GM04504 (cell line): Measurements from ENCODE around the gene SLC25A11.

Experiments used
- DNase-seq: peaks from one replicate; pipeline ENCODE4 v3.0.0-alpha.2; 2012; ENCODE audit warnings: low read depth

SLC25A11 gene

DNA sequence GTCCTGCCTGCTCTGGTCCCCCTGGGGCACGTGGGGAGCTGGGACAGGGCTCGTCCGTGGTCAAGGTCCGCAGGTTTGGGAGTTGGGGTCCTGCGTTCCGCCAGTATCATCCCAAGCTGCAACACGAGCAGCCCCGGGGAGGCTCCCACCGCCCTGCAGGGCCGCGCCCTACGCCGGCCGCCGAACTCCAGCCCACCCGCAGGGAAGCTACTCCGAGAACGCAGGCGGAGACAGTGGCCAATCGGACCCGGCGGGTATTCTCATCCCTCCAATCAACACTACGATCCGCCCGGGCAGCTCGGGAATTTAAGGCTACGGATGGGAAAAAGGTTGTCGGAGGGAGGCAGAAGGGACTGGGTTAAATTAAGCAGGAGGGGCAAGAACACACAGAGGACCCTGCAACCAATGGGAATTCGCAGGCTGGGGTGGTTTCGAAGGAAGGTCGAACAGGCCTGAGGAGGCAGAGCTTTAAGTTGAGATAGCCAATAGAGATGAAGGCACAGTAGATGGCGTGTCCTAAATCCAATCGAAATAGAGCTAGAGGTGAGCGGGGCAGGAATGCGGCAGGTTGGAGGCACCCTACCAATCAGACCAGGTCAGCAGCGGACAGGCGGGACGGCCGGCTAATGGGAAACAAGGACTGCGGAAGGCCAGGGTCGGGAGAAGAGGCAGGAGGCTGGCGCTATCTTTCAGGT lies 27.1 kb upstream of the SLC25A11 start:
- DNase-seq = peak; percentile 100

DNA sequence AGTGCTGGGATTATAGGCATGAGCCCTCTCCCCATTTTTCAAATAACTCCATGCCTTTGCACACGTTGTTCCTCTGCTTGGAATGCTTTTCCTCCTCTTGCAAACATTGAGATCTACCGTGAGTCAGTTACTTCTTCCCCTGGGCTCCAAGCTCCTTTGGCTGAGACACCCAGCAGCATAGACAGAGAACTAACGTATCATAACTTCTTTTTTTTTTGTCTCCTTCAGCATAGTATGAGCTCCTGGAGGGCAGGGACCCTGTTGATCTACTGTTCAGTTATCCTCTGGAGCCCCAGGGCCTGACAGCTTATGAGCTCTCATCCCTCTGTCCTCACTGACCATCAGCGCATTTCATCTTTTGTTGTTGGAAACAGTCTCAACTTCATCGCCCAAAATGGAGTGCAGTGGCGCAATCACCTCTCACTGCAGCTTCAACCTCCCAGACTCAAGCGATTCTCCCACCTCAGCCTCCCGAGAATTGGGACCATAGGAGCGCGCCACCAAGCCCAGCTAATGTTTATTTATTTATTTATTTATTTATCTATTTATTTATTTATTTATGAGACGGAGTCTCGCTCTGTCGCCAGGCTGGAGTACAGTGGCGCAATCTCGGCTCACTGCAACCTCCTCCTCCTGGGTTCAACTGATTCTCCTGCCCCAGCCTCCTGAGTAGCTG lies 25.6 kb upstream of the SLC25A11 start:
- no peak for DNase-seq

DNA sequence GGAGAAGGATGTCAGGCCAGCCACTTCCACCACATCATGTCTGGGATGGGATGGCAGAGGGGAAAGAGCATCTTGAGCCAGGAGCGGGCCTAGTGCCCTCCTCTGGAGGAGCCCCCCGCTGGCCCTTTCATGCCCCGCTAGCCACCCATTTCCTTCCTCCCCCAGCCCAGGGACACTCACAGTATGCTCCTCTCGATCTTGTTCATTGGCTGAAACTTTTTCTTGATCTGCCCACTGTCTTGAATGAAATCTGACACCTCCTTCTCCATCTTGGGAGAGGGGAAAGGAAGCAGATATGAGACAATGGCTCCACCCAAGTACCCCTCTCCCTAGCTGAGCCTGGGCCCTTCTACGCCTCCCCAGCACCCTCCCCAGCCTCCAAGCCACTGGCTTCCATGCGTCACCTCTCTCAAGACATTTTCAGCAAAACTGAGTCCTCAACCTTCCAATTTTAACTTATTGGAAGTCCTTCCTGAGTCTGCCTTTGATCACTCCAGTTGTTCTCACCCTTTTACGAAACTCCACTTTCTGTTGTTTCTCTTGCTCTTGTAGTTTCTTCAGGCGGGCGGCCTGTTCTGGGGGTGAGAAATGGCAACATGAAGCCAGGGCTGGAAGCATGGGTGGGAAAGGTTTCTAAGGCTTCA lies 20.6 kb upstream of the SLC25A11 start:
- no peak for DNase-seq

DNA sequence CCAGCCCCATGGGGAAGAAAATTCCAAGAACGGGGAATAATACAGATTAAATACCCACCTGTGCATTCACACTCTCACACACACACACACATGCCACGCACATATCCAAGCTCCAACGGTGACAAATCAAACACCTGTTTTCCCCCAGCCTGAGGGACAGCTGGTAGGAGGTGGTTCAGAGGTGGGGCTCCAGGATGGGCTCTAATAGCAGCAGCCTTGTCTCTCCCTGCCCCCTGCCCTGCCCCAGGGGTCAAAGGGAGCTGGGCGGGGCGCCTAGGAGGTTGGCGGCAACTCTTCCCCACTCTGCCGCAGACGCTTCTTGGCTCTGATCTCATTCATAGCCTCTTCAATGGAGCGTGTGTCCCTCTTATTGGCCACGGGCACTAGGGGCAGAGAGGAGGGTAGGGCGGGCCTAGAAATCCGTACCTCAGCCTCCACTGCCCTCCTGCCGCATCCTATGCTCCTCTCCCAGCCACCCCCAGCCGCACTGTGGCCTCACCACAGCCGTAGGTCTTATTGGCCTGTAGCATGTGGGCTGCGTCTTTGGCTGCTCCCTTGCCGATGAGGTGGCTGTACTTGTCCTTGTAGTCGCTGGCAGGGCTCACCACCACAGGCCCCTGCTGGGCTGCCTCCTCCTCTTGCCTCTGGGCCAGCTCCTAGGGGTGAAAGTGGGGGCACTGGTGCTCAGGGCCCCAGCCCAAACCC lies 19.6 kb upstream of the SLC25A11 start:
- no peak for DNase-seq

DNA sequence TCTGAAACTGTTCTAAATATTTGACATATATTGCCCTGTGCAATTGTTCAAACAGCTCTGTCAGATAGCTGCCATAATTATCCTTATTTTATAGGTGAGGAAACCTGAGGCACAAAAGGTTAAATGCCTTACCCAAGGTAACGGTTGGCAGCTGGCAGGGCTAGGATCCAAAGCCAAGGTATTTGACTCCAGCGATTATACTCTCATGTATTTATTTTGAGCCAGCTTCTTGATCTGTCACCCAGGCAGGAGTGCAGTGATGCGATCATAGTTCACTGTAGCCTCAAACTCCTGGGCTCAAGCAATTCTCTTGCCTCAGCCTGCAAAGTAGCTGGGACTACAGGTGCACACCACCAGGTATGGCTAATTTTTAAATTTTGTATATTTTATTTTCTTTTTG lies 18.3 kb upstream of the SLC25A11 start:
- DNase-seq = no peak

DNA sequence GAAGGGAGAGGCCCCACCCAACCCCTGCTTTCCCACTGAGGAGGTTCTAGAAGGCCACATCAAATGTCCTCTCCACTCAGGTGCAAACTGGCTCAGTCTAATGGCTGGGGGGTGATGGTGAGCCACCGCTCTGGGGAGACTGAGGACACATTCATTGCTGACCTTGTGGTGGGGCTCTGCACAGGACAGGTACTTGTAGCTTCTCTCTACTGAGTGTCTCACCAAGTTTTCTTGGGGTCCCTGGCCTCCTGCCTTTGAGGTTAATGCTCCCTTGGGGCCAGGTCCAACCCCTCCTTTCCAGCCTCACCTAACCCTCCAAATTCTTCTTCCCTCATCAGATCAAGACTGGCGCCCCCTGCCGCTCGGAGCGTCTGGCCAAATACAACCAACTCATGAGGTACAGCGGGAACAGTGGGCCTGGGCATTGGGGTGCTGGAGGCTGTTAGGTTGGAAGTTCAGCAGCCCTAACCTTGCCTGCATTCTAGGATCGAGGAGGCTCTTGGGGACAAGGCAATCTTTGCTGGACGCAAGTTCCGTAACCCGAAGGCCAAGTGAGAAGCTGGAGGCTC lies 16.7 kb upstream of the SLC25A11 start:
- DNase-seq = no peak

DNA sequence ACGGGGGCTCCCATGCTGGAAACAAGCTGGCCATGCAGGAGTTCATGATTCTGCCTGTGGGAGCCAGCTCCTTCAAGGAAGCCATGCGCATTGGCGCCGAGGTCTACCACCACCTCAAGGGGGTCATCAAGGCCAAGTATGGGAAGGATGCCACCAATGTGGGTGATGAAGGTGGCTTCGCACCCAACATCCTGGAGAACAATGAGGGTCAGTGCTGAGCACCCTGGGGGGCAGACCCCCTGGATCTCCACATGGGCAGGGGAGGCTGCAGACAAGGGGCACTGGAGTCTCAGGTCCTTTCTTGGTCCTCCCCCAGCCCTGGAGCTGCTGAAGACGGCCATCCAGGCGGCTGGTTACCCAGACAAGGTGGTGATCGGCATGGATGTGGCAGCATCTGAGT lies 15.2 kb upstream of the SLC25A11 start:
- DNase-seq = no peak

DNA sequence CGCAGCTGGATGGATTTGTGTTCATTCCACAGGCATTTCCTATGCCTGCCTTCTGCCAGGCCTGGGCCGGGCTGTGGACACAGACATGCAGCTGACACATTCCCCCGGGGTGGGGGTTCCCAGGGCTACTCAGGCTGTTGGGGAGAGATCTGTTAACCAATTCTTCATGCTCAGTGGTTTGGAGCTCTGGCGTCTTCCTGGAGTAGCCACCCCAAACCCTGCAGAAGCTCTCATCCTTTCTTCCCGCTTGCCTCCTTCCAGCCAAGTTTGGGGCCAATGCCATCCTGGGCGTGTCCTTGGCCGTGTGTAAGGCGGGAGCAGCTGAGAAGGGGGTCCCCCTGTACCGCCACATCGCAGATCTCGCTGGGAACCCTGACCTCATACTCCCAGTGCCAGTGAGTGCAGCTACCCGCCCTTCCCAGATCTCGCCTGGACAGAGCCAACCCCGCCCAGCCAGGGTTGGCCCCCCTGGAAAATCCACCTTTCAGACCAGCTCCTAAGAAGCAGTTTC lies 13.7 kb upstream of the SLC25A11 start:
- DNase-seq = no peak

DNA sequence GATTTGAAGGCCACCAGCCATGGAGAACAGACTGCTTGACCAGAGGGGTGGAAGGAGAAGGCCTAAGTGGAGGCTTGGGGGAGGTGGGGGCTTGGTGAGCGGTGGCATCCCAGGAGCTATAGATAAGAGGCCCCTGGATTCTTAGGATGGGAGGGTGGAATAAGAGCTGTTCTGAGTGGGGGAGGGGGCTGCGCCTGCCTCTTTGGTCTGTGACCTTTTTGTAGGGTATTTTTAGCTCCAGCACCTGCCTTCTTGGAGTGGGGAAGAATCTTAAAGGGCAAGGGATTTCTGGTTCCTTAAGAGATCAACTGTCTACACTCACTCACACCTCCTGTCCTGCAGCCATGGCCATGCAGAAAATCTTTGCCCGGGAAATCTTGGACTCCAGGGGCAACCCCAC lies 11.6 kb upstream of the SLC25A11 start:
- no peak for DNase-seq

DNA sequence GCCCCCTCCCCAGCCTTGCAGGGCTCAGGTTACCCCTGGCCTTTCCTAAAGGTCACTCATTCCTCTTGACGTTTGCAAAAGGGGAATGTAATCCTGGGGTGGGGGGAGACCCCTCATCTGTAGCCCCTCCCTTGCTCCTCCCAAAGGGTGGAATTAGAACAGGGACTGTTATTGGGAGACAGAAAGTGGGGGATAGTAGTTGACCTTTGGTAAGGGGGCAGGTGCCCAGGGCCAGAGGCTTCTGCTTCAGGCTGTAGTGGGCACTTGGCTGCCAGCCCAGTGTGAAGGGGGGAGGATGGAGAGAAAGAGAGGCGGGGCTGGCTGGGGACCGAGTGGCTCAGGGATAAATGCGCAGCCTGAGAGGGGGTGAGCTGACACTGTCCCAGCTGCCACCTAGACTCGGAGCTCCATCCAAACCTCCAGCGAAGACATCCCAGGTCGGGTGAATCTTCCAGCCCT lies 10.9 kb upstream of the SLC25A11 start, which contains the start of gene ENO3:
Gene ENO3, plus strand, starts transcription at position 374 of the 459 bp plus-strand sequence. CDS start 711 bp downstream, outside the sequence.
- DNase-seq = no peak

DNA sequence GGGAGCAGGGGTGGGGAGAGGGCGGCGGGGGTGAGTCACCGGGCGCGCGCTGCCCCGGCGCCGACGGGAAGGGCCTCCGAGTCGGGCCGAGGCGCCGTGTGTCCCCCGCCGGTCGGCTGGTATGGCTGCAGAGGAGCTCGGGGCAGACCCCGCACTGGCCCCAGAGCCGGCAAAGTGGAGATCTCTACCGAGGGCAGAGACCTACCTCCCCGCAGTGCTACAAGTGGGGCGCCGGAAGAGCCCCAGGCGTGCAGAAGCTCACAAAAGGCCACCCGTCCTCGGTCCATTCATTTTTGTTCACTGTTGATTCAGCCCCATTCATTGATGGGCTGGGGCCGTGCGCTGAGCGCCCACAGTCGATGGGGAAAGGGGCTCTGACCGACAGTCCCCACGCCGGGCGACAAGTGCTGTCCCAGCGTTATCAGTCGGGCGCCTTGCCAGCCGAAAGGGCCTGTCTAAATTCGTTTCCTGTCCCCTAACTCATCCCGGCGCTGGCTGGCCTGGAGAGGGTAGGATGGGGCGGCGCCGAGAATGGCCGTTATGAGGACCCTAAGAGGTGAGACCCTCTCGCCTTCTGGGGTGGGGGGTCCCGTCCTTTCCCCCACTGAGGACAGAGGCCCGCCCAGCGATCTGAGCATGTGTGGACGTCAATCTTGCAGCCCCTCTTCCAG lies 10.4 kb upstream of the SLC25A11 start:
- DNase-seq = no peak

DNA sequence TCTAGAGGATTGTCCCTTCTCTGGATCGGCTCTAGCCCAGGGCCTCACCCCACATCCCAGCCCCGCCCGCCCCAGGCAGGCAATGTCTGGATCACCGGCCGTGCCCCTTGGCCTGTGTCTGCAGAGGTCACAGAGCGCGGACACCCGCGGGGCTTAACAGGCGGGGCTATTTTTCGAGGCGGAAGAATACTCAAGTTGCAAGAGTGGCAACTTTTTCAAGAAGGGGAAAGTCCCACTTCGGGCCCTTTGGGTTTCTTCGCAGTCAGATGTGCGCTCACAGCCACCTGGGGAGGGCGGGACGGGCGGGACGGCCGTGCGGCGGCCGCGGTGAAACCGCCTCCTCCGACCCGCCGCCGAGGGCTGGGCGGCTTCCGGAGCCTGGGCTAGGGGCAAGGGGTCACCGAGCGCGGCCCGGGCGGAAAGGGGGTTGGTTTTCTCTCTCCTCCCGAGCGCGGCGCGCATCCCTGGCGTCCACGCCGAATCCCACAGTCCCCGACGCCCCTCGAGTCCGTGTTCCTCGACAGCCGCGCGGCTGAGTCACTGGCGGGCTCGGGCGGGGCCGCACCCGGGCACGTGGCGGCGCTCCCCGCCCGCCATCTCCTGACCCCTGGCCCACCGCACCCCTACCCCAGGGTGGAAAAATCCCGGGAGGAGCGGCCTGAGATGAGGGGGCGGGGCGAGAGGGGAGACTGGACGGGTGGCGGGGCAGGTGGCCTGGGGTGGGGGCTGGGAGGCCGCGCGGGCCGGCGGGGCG lies 9.7 kb upstream of the SLC25A11 start:
- DNase-seq = no peak

DNA sequence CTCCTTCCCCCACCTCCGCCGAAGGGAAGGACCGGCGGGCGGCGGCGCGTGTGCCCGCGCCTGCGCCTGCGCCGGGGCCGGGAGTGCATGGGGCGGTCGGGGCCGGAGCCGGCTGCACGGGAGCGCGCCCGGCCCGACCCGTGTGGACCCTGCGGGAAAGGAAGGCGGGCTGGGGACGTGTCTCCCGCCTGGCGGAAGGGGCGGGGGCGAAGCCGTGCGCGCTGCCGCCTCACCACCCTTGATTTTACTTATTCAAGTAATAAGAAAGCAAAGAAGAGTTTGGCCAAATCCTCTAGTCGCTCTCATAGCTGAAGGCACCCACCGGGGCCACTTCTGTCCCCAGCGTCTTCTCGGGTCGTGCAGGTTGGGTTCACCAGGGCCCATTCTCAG lies 9.1 kb upstream of the SLC25A11 start:
- DNase-seq = peak; percentile 84

DNA sequence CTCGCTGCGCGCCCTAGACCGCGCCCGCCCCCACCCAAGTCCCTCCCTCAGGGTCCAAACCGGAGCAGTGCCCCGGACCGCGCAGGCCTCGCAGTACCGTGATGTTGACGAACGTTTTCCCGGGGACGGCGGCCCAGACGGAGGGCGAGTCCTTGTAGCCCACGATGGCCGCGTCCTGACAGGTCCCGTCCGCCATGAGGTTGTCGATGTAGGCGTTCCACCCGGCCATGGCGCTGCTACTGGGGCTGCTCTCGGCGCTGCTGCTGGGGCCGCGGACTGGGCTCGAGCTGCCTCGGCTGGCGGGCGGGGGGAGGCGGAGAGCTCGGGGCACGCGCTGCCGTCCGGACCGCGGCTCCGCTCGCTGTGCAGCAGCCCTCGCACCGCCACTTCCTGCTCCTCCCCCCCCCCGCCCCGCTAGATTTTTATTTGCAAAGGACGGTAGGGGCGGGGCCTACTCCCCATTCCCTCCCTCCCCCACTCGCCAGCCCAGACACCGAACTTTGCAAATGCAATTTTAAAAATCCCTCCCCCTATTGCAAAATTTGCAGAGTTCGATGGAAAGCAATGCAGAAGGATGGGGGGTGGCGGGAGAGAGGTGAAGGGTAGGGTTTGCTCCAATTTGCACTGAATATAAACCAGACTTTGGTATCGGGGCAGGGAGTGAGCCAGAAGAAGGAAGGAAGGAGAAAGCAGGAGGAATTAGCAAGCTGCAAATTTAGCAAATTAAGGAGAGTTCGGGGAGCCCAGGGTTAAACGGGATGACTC lies 8.5 kb upstream of the SLC25A11 start, which contains the start of gene PFN1:
Gene PFN1, minus strand, starts transcription at position 365 of the 765 bp plus-strand sequence. Its CDS starts 136 bp downstream, at position 229.
- peak; percentile 88 for DNase-seq

DNA sequence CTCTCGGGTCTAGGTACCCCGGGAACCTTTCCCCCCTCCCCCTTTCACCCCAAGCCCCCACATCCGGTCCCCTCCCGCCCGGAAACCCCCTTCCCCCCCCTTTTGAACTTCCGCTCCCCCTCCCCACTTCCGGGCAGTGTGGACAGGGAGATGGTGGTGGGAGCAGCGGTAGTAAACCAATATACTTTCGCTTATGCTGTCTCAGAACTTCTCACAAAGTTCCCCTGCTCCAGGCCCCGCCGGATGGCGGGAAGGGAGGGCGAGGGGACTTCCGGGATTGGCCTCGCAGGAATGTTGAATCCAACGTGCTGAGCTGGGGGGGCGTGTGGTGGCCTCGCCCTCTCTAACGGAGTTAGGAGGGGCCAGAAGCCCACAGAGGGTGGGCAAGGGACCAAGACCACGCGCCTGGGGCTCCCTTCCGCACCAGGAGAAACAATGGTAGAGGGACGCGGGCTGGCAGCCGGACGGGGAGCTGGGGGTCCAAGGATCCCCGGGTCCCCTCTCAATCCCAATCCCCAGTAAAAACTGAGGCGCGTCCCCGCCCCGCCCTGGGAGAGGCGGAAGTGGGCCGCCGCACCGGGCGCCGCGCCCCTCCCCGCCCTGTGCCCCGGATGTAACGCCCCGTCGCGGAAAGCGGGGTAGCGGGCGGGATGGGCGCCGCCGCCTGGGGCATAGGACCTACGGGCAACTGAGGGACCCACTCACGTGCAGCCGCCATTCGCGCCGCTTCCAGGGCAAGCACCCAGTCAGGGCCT lies 7.7 kb upstream of the SLC25A11 start:
- DNase-seq = no peak

DNA sequence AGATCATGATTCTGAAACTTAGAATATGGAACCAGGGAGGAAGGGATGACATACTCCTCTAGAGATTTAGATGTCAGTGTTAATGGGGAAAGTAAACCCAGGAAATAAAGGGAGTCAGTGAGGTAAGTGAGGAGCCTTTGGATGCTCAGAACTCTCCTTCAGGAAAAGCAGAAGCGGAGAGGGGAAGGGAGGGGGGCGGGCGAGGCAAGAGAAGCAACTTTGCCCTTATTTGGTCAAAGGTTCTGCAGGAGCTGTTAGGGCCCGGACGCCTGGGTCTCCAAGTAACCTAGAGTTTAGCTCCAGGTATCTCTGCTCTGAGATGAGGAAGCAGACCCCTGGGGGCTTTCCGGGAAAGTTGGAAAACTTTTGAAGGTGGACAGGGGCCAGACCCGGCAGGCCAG lies 7.2 kb upstream of the SLC25A11 start:
- DNase-seq = no peak

DNA sequence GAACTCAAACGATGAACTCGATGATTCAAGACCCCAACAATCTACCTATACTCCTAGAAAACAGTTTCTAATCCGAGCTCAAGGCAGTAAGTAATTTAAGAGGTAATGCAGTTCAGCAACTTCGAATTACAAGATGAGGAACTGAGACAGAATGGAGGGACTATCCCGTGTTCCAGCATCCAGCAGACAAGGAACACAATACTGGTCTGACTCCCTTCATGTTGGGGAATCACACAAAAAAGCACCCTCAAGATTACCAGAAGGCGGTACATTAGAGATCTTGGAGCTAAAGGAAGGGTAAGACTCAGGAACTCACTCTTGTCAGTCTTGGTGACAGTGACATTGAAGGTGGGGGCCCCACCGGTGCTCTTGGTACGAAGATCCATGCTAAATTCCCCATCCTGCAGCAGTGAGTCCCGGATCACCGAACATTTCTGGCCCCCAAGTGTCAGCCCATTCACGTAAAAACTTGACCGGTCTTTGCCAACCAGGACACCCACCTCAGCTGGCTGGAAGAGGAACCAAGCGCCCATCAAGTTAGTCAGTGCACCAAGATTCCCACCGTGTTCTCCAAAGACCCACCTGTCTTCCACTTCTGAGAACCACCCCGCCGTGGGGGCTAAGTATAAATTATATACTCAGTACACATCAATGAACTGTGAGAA lies 6.6 kb upstream of the SLC25A11 start:
- DNase-seq = no peak

DNA sequence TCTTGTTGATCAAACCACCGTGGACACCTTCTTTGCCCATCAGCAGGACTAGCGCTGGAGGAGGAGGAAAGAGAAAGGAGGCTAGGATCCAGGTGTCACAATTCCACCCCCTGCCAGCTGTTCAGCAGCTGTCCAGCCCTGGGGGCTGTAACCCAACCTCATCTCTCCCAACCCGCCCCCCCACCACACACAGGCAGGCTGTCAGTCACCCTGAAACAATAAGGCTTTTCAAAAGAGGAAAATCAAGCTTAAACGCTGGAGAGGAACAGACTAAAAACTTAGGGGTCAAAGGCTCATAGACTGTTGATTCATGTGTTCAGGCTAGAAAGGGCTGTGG lies 6.1 kb upstream of the SLC25A11 start:
- no peak for DNase-seq
